Measurements from ENCODE around the gene CECR2.

- TF ChIP-seq, protein P1, sequence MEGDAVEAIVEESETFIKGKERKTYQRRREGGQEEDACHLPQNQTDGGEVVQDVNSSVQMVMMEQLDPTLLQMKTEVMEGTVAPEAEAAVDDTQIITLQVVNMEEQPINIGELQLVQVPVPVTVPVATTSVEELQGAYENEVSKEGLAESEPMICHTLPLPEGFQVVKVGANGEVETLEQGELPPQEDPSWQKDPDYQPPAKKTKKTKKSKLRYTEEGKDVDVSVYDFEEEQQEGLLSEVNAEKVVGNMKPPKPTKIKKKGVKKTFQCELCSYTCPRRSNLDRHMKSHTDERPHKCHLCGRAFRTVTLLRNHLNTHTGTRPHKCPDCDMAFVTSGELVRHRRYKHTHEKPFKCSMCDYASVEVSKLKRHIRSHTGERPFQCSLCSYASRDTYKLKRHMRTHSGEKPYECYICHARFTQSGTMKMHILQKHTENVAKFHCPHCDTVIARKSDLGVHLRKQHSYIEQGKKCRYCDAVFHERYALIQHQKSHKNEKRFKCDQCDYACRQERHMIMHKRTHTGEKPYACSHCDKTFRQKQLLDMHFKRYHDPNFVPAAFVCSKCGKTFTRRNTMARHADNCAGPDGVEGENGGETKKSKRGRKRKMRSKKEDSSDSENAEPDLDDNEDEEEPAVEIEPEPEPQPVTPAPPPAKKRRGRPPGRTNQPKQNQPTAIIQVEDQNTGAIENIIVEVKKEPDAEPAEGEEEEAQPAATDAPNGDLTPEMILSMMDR (IDR thresholded peaks at IDR 0.05; ENCODE audit: poor library complexity, severe bottlenecking) = no peak
- TF ChIP-seq TAF1 (IDR thresholded peaks at IDR 0.05; ENCODE audit: low read depth) = no peak
- TF ChIP-seq MXI1 (conservative IDR thresholded peaks at IDR 0.05; ENCODE audit: poor library complexity, severe bottlenecking) = no peak
These were observed 54.4 kb downstream of the CECR2 start for GRCh38 chr22:17423616-17424015.
